ENCODE measurements around the gene CHERP. TPM values are rescaled to one million over a fixed set of nuclear protein-coding genes. Genes with fewer than 3 reads are reported as not detected.
A peak's percentile ranks its signal among the peaks of the same experiment; 100 is the strongest.

Gene CHERP
- total and polyA plus RNA-seq, 2 of the 13 experiments (the other 11 are each of a cell fraction or from before 2014, with no cell fraction given) = 4.3 to 5.4 TPM

GRCh38 chr19:16572332-16573211 lies 30.3 kb upstream of the CHERP start, which contains the start of gene SLC35E1 (continued):
- TF ChIP-seq ZNF20 (CRISPR knock-in tag; IDR thresholded peaks at IDR 0.05) (no peak), ZBTB42 (CRISPR knock-in tag; IDR thresholded peaks at IDR 0.05) (0 out of 2 replicates have a peak, but pooled peaks have one; percentile 51), AHDC1 (CRISPR knock-in tag; IDR thresholded peaks at IDR 0.05; ENCODE audit: borderline replicate concordance) (0 out of 2 replicates have a peak, but pooled peaks have one; percentile 16), SIN3B (IDR thresholded peaks at IDR 0.05; ENCODE audit: low read length) (peak; percentile 82; the same call in 1 of the 2 replicates), KLF11 (CRISPR knock-in tag; IDR thresholded peaks at IDR 0.05) (no peak), ZNF788 (CRISPR knock-in tag; IDR thresholded peaks at IDR 0.05; ENCODE audit: borderline replicate concordance) (peak; percentile 65; the same call in 1 of the 2 replicates), REL (CRISPR knock-in tag; conservative IDR thresholded peaks at IDR 0.05) (no peak; the same call in 1 of the 2 replicates), ZNF879 (CRISPR knock-in tag; IDR thresholded peaks at IDR 0.05) (no peak), SMARCC2 (IDR thresholded peaks at IDR 0.05) (no peak), MLLT10 (CRISPR knock-in tag; IDR thresholded peaks at IDR 0.05) (no peak), ATF7 (IDR thresholded peaks at IDR 0.05) (no peak), ATF7 (CRISPR knock-in tag; IDR thresholded peaks at IDR 0.05) (no peak), IRF2 (CRISPR knock-in tag; IDR thresholded peaks at IDR 0.05) (peak; percentile 88), ZBTB7B (CRISPR knock-in tag; IDR thresholded peaks at IDR 0.05) (no peak; the same call in 1 of the 2 replicates)
- TF ChIP-seq, protein P1, sequence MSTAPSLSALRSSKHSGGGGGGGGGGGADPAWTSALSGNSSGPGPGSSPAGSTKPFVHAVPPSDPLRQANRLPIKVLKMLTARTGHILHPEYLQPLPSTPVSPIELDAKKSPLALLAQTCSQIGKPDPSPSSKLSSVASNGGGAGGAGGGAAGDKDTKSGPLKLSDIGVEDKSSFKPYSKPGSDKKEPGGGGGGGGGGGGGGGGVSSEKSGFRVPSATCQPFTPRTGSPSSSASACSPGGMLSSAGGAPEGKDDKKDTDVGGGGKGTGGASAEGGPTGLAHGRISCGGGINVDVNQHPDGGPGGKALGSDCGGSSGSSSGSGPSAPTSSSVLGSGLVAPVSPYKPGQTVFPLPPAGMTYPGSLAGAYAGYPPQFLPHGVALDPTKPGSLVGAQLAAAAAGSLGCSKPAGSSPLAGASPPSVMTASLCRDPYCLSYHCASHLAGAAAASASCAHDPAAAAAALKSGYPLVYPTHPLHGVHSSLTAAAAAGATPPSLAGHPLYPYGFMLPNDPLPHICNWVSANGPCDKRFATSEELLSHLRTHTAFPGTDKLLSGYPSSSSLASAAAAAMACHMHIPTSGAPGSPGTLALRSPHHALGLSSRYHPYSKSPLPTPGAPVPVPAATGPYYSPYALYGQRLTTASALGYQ (CRISPR knock-in tag; IDR thresholded peaks at IDR 0.05) = no peak
- TF ChIP-seq, protein P2, sequence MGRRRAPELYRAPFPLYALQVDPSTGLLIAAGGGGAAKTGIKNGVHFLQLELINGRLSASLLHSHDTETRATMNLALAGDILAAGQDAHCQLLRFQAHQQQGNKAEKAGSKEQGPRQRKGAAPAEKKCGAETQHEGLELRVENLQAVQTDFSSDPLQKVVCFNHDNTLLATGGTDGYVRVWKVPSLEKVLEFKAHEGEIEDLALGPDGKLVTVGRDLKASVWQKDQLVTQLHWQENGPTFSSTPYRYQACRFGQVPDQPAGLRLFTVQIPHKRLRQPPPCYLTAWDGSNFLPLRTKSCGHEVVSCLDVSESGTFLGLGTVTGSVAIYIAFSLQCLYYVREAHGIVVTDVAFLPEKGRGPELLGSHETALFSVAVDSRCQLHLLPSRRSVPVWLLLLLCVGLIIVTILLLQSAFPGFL (CRISPR knock-in tag; IDR thresholded peaks at IDR 0.05) = no peak
- TF ChIP-seq, protein P3, sequence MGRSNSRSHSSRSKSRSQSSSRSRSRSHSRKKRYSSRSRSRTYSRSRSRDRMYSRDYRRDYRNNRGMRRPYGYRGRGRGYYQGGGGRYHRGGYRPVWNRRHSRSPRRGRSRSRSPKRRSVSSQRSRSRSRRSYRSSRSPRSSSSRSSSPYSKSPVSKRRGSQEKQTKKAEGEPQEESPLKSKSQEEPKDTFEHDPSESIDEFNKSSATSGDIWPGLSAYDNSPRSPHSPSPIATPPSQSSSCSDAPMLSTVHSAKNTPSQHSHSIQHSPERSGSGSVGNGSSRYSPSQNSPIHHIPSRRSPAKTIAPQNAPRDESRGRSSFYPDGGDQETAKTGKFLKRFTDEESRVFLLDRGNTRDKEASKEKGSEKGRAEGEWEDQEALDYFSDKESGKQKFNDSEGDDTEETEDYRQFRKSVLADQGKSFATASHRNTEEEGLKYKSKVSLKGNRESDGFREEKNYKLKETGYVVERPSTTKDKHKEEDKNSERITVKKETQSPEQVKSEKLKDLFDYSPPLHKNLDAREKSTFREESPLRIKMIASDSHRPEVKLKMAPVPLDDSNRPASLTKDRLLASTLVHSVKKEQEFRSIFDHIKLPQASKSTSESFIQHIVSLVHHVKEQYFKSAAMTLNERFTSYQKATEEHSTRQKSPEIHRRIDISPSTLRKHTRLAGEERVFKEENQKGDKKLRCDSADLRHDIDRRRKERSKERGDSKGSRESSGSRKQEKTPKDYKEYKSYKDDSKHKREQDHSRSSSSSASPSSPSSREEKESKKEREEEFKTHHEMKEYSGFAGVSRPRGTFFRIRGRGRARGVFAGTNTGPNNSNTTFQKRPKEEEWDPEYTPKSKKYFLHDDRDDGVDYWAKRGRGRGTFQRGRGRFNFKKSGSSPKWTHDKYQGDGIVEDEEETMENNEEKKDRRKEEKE (IDR thresholded peaks at IDR 0.05) = no peak

Measured in HepG2 (cell line).